Body of pancreas (tissue), 4 donors: ENCODE data around the gene ZC3H18. TPM values are rescaled to one million over a fixed set of nuclear protein-coding genes. Genes with fewer than 3 reads are reported as not detected.

Source experiments
- ATAC-seq: fragments of 150-250 bp; one replicate; pipeline ENCODE4 v1.9.1; 2016
- DNase-seq, 4 donors: peaks; one replicate each; pipeline ENCODE4 v3.0.0-alpha.2; 2019
- H3K27ac ChIP-seq, 4 donors: fragments of 200-600 bp; sonication (generic); 1 replicate in 3 of 4; 2 replicates in 1 of 4; pipeline versions ENCODE4 v1.5.1 to v1.6.1; 2016 to 2019; ENCODE audit warnings: mild to moderate bottlenecking in 1 of 4, mixed read lengths in 1 of 4, moderate library complexity in 1 of 4
- H3K27me3 ChIP-seq, 2 donors: fragments of 200-600 bp; sonication (generic); one replicate each; pipeline ENCODE4 v1.6.0; 2016; ENCODE audit warnings: mild to moderate bottlenecking in 1 of 2
- H3K36me3 ChIP-seq, 2 donors: fragments of 200-600 bp; sonication (generic); replicated peaks in 1 of 2; 2 replicates each; pipeline ENCODE4 v1.5.1; 2016; ENCODE audit warnings: low read depth in 2 of 2; ENCODE audit not compliant: insufficient read depth in 1 of 2
- H3K4me1 ChIP-seq: fragments of 200-600 bp; sonication (generic); one replicate; pipeline ENCODE4 v1.6.0; 2016
- H3K4me3 ChIP-seq, 2 donors: fragments of 200-600 bp; sonication (generic); 1 replicate in 1 of 2; 2 replicates in 1 of 2; pipeline ENCODE4 v1.5.1; 2016 to 2019
- H3K9me3 ChIP-seq, 3 donors: fragments of 200-600 bp; sonication (generic); 1 replicate in 2 of 3; 2 replicates in 1 of 3; pipeline ENCODE4 v1.5.1; 2016
- CTCF ChIP-seq, 7 experiments: fragments of 450-650 bp in 4 of 7; fragments of 200-600 bp in 3 of 7; sonication (generic) in 3 of 7; IDR thresholded peaks; one replicate each; pipeline ENCODE4 v1.5.1; 2016 to 2019; ENCODE audit warnings: antibody characterized with exemption in 7 of 7
- POLR2A ChIP-seq, 3 donors: fragments of 450-650 bp; IDR thresholded peaks; one replicate each; pipeline ENCODE4 v1.6.1; 2016; ENCODE audit warnings: antibody characterized with exemption in 3 of 3, mild to moderate bottlenecking in 2 of 3
- WGBS, 2 donors: methylation state at CpG; one replicate each; pipeline ENCODE4 v1.1.5; 2017; 5-methylcytosine and 5-hydroxymethylcytosine counted together
- intact Hi-C: fragments of 100-400 bp; cut with DNase I; formaldehyde crosslinking; loops from one replicate; pipeline ENCODE4 v1.15.1; 2023
- total RNA-seq, 2 donors: library from RNA; depleted of rRNA; stranded (reverse); fragments of >200 nt; gene quantifications; one replicate each; pipeline ENCODE4 v1.1.0, GENCODE V29; 2016

The ZC3H18 gene
- total RNA-seq, 2 donors from 2014 or later, result 11.7 to 22.4 TPM

- intact Hi-C loops, result no loop called here
- H3K4me1 ChIP-seq, result peaks cover 10% of the 10 kb centered on the region
- no peaks in the 10 kb centered on the region for H3K27me3 ChIP-seq
- 55 to 81% methylated on average over 11 to 17 of the region's 65 CpGs for WGBS, 2 donors
- DNase-seq (peak in 2 of 4 donors; percentile 13 to 47), ATAC-seq (no peak)
- no peaks in the 10 kb centered on the region for H3K9me3 ChIP-seq
- no peak for TF ChIP-seq CTCF (IDR thresholded peaks at IDR 0.05)
- no peak for TF ChIP-seq POLR2A (IDR thresholded peaks at IDR 0.05)
- H3K27ac ChIP-seq, result no peak overlapping the region
- H3K4me3 ChIP-seq, result no peak overlapping the region
- no peaks in the 10 kb centered on the region for H3K36me3 ChIP-seq
These were observed 35.5 kb upstream of the ZC3H18 start for GRCh38 chr16:88534638-88535190.

GRCh38 chr16:88535191-88535856 lies 34.9 kb upstream of the ZC3H18 start:
- DNase-seq, result no peak
- H3K4me1 ChIP-seq, result peaks cover 10% of the 10 kb centered on the region
- intact Hi-C loops, result no loop called here

DNA sequence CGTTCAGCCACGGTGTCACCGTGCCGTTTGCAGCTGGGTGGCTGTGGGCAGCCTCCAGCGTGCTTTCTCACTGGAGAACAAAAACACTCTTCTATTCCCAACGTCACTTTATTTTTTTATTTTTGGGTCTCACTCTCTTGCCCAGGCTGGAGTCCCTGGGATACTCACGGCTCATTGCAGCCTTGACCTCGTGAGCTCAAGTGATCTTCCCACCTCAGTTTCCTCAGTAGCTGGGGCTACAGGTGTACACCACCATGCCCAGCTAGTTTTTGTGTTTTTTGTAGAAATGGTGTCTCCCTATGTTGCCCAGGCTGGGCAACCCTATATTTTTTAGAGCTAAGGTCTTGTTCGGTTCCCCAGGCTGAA lies 34.4 kb upstream of the ZC3H18 start:
- DNase-seq (no peak), ATAC-seq (no peak)
- WGBS, 2 donors, result 88 to 94% methylated on average over 9 of the region's 9 CpGs

More at GRCh38 chr16:88535191-88535856, 34.9 kb upstream of the ZC3H18 start:
- no peak for TF ChIP-seq CTCF (IDR thresholded peaks at IDR 0.05)
- no peak for TF ChIP-seq POLR2A (IDR thresholded peaks at IDR 0.05)
- no peaks in the 10 kb centered on the region for H3K36me3 ChIP-seq
- no peak for ATAC-seq
- H3K27me3 ChIP-seq, result no peaks in the 10 kb centered on the region
- no peak overlapping the region for H3K4me3 ChIP-seq
- WGBS, 2 donors, result 87 to 91% methylated on average over 18 to 21 of the region's 22 CpGs
- H3K9me3 ChIP-seq, result no peaks in the 10 kb centered on the region
- H3K27ac ChIP-seq, result no peak overlapping the region

GRCh38 chr16:88536510-88536909 lies 33.7 kb upstream of the ZC3H18 start:
- WGBS, 2 donors, result 91 to 96% methylated on average over 7 to 11 of the region's 11 CpGs
- H3K9me3 ChIP-seq, result no peaks in the 10 kb centered on the region
- peaks cover 10% of the 10 kb centered on the region for H3K4me1 ChIP-seq
- H3K27ac ChIP-seq, result no peak overlapping the region
- DNase-seq, result no peak
- TF ChIP-seq POLR2A (IDR thresholded peaks at IDR 0.05) (no peak), CTCF (IDR thresholded peaks at IDR 0.05) (no peak)
- H3K4me3 ChIP-seq, result no peak overlapping the region
- intact Hi-C loops, result no loop called here
- no peaks in the 10 kb centered on the region for H3K27me3 ChIP-seq
- H3K36me3 ChIP-seq, result no peaks in the 10 kb centered on the region
- ATAC-seq, result no peak

More for the DNA sequence above, 34.4 kb upstream of the ZC3H18 start:
- TF ChIP-seq CTCF (IDR thresholded peaks at IDR 0.05) (no peak), POLR2A (IDR thresholded peaks at IDR 0.05) (no peak)
- Histone ChIP-seq H3K4me1 (peaks cover 10% of the 10 kb centered on the region), H3K36me3 (no peaks in the 10 kb centered on the region), H3K27me3 (no peaks in the 10 kb centered on the region), H3K9me3 (no peaks in the 10 kb centered on the region), H3K4me3 (no peak overlapping the region), H3K27ac (no peak overlapping the region)
- intact Hi-C loops, result no loop called here
